CD14-positive monocyte (primary cell): ENCODE data around the gene SHB. TPM values are rescaled to one million over a fixed set of nuclear protein-coding genes. Genes with fewer than 3 reads are reported as not detected.

Experiments used
- DNase-seq, 3 donors: peaks; one replicate each; pipeline ENCODE4 v3.0.0-alpha.2; 2011 to 2022
- H2AFZ ChIP-seq: 2 replicates; pipeline ENCODE4 v1.6.0; 2012; ENCODE audit warnings: mild to moderate bottlenecking, low read depth, low read length, inconsistent platforms; ENCODE audit not compliant: insufficient read depth, poor library complexity, severe bottlenecking
- H3K27ac ChIP-seq, 2 donors: 1 replicate in 1 of 2; 2 replicates in 1 of 2; pipeline ENCODE4 v1.5.1; 2012 to 2013; ENCODE audit warnings: low read length in 2 of 2, control low read depth in 1 of 2, inconsistent platforms in 1 of 2, low read depth in 1 of 2, mild to moderate bottlenecking in 1 of 2
- H3K27me3 ChIP-seq, 2 donors: one replicate each; pipeline versions ENCODE4 v1.6.0 to v1.6.1; 2011 to 2013; ENCODE audit warnings: low read length in 2 of 2; ENCODE audit not compliant: control insufficient read depth in 2 of 2, insufficient read depth in 2 of 2
- H3K36me3 ChIP-seq, 2 donors: replicated peaks in 1 of 2; 1 replicate in 1 of 2; 2 replicates in 1 of 2; pipeline versions ENCODE4 v1.5.1 to v1.6.1; 2012 to 2013; ENCODE audit warnings: low read length in 2 of 2, control low read depth in 1 of 2, inconsistent platforms in 1 of 2, mild to moderate bottlenecking in 1 of 2; ENCODE audit not compliant: insufficient read depth in 2 of 2, control insufficient read depth in 1 of 2
- H3K4me1 ChIP-seq, 2 donors: 1 replicate in 1 of 2; 2 replicates in 1 of 2; pipeline versions ENCODE4 v1.5.1 to v1.6.1; 2012 to 2013; ENCODE audit warnings: low read length in 2 of 2, control low read depth in 1 of 2, inconsistent platforms in 1 of 2, mild to moderate bottlenecking in 1 of 2, moderate library complexity in 1 of 2; ENCODE audit not compliant: insufficient read depth in 2 of 2, control insufficient read depth in 1 of 2
- H3K4me2 ChIP-seq: replicated peaks from 2 replicates; pipeline ENCODE3; 2012; ENCODE audit warnings: low read length, moderate library complexity, mild to moderate bottlenecking; ENCODE audit not compliant: poor library complexity, severe bottlenecking; ENCODE audit errors: extremely low read depth
- H3K4me3 ChIP-seq, 3 experiments: fragments of 200-600 bp in 1 of 3; sonication (generic) in 1 of 3; replicated peaks in 1 of 3; 1 replicate in 2 of 3; 2 replicates in 1 of 3; pipeline ENCODE4 v1.5.1; 2011 to 2013; ENCODE audit warnings: low read length in 3 of 3, mild to moderate bottlenecking in 3 of 3, control low read depth in 2 of 3, low read depth in 2 of 3, inconsistent platforms in 1 of 3, moderate library complexity in 1 of 3
- H3K79me2 ChIP-seq: 2 replicates; pipeline ENCODE4 v1.6.0; 2012; ENCODE audit warnings: mild to moderate bottlenecking, control low read depth, inconsistent platforms, low read length, moderate library complexity; ENCODE audit not compliant: insufficient read depth
- H3K9ac ChIP-seq: 2 replicates; pipeline ENCODE4 v1.6.0; 2017; ENCODE audit warnings: low read length, mild to moderate bottlenecking; ENCODE audit not compliant: insufficient read depth, poor library complexity, severe bottlenecking
- H3K9me3 ChIP-seq, 2 donors: replicated peaks in 1 of 2; 1 replicate in 1 of 2; 2 replicates in 1 of 2; pipeline versions ENCODE4 v1.5.1 to v1.6.1; 2012 to 2013; ENCODE audit warnings: low read length in 2 of 2, control low read depth in 1 of 2; ENCODE audit not compliant: control insufficient read depth in 1 of 2, insufficient read depth in 1 of 2
- H4K20me1 ChIP-seq: 2 replicates; pipeline ENCODE4 v1.6.0; 2012; ENCODE audit warnings: mild to moderate bottlenecking, low read length, control low read depth, moderate library complexity; ENCODE audit not compliant: insufficient read depth
- H3K27ac Mint-ChIP-seq, 7 donors: one replicate each; pipeline ENCODE4 v1.8.0; 2020; ENCODE audit warnings: mild to moderate bottlenecking in 7 of 7, mixed read lengths in 7 of 7, moderate library complexity in 6 of 7, inconsistent platforms in 2 of 7
- H3K27me3 Mint-ChIP-seq, 3 donors: one replicate each; pipeline ENCODE4 v1.8.0; 2021 to 2022; ENCODE audit warnings: low read depth in 3 of 3, mild to moderate bottlenecking in 3 of 3, mixed read lengths in 3 of 3, moderate library complexity in 3 of 3, inconsistent platforms in 1 of 3
- H3K36me3 Mint-ChIP-seq, 2 donors: one replicate each; pipeline ENCODE4 v1.8.0; 2020; ENCODE audit warnings: mixed read lengths in 2 of 2, inconsistent platforms in 1 of 2, mild to moderate bottlenecking in 1 of 2
- H3K4me1 Mint-ChIP-seq: one replicate; pipeline ENCODE4 v1.8.0; 2020; ENCODE audit warnings: mild to moderate bottlenecking, mixed read lengths
- H3K4me3 Mint-ChIP-seq, 2 donors: one replicate each; pipeline ENCODE4 v1.8.0; 2020; ENCODE audit warnings: mild to moderate bottlenecking in 2 of 2, mixed read lengths in 2 of 2, moderate library complexity in 1 of 2
- H3K9me3 Mint-ChIP-seq, 7 donors: one replicate each; pipeline ENCODE4 v1.8.0; 2020 to 2022; ENCODE audit warnings: mixed read lengths in 7 of 7, mild to moderate bottlenecking in 6 of 7, moderate library complexity in 6 of 7, inconsistent platforms in 2 of 7
- WGBS: methylation state at CpG from one replicate; pipeline ENCODE4 v1.1.5; 2013; ENCODE audit warnings: missing lambda C conversion rate; ENCODE audit not compliant: insufficient coverage; 5-methylcytosine and 5-hydroxymethylcytosine counted together
- intact Hi-C, 2 donors: fragments of 100-400 bp; cut with micrococcal nuclease; formaldehyde crosslinking; loops; one replicate each; pipeline versions ENCODE4 v1.15.0 to v1.15.1; 2023
- polyA minus RNA-seq: library from RNA; depleted of rRNA, polyadenylated mRNA; stranded (reverse); fragments of >200 nt; gene quantifications from 2 replicates; pipeline ENCODE4 v1.2.3, GENCODE V29; 2012
- polyA plus RNA-seq, 3 donors: library from polyadenylated mRNA; depleted of rRNA in 1 of 3; unstranded in 2 of 3; stranded (reverse) in 1 of 3; fragments of 300-500 nt in 2 of 3; fragments of >200 nt in 1 of 3; fragmentation: Illumina TruSeq in 2 of 3; gene quantifications; 1 replicate in 2 of 3; 2 replicates in 1 of 3; pipeline ENCODE4 v1.2.3, GENCODE V29; 2012 to 2021
- total RNA-seq, 12 experiments: library from RNA in 1 of 12; stranded (reverse) in 1 of 12; fragments of 120-200 nt in 1 of 12; gene quantifications; one replicate each; pipeline ENCODE4 v1.2.4 and lab custom pipeline; 2013 to 2026; ENCODE audit warnings: mixed read lengths in 6 of 12, inconsistent platforms in 1 of 12
- TF ChIP-seq, protein P1 (sequence below): fragments of 200-600 bp; IDR thresholded peaks from one replicate; pipeline ENCODE4 v1.8.0; 2022; ENCODE audit warnings: antibody characterized with exemption, mild to moderate bottlenecking

The SHB gene, protein sequence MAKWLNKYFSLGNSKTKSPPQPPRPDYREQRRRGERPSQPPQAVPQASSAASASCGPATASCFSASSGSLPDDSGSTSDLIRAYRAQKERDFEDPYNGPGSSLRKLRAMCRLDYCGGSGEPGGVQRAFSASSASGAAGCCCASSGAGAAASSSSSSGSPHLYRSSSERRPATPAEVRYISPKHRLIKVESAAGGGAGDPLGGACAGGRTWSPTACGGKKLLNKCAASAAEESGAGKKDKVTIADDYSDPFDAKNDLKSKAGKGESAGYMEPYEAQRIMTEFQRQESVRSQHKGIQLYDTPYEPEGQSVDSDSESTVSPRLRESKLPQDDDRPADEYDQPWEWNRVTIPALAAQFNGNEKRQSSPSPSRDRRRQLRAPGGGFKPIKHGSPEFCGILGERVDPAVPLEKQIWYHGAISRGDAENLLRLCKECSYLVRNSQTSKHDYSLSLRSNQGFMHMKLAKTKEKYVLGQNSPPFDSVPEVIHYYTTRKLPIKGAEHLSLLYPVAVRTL
- 0.71 TPM for total RNA-seq (2013)
- 1 to 10 TPM in 1 of 3 donors, under 1 TPM in 2; 0.27 to 1.3 (median 0.31) TPM for polyA plus RNA-seq
- polyA minus RNA-seq: 4.0 and 5.4 TPM in 2 replicates
- 2.4 to 26.3 (median 10.0) reads per million in 11 experiments for total RNA-seq (lab: John Stamatoyannopoulos, UW)

DNA sequence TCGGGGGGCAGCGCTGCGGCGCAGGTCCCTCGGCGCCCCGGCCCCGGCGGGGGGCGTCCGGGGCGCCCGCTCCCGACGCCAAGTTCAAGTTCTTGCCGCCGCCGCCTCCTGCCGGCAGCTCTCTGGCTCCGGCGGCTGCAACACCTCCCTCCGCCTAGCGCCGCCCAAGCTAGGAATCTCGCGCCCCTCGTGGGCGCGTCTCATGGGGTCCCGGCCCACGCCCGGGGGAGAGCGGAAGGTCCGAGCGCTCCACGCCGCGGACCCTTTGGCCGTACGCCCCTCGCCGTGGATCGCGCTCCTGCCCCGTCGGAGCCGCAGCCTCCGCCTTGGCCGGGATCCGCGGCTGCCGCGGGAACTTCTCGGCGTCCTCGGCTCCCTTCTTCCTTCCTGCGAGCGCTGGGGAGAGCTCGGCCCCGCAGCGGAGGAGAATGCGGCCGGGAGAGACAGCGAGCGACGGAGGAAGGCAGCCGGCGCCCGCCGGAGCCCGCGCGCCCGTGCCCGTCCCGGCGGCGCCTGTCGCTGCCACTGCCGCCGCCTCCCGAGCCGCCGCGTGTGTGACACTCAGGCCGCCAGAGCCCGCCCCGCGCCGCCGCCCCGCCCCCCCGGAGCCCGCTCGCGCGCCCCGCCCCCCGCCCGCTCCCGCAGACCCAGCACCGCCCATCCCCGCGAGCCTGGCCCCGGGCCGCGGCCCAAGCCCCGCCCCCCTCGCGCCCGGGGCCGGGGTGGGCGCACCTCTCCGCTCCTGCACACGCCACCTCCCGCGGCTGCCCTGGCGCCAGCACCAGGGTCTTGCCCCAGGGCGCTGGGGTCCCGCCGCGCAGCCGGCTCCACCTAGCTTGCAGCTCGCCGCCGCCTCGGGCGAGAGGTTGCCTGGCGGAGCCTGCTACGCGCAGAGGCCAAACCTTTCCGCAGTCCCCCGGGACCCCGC is at the start of gene SHB:
Gene SHB, minus strand, starts transcription at position 527 of the 928 bp plus-strand sequence. CDS start 582 bp downstream, outside the sequence.
- TF ChIP-seq, protein P1, sequence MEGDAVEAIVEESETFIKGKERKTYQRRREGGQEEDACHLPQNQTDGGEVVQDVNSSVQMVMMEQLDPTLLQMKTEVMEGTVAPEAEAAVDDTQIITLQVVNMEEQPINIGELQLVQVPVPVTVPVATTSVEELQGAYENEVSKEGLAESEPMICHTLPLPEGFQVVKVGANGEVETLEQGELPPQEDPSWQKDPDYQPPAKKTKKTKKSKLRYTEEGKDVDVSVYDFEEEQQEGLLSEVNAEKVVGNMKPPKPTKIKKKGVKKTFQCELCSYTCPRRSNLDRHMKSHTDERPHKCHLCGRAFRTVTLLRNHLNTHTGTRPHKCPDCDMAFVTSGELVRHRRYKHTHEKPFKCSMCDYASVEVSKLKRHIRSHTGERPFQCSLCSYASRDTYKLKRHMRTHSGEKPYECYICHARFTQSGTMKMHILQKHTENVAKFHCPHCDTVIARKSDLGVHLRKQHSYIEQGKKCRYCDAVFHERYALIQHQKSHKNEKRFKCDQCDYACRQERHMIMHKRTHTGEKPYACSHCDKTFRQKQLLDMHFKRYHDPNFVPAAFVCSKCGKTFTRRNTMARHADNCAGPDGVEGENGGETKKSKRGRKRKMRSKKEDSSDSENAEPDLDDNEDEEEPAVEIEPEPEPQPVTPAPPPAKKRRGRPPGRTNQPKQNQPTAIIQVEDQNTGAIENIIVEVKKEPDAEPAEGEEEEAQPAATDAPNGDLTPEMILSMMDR: peak; percentile 38
- no peaks in the 10 kb centered on the region for H3K36me3 ChIP-seq
- H3K27me3 ChIP-seq: peaks cover 2 to 9% of the 10 kb centered on the region in 2 donors
- H3K79me2 ChIP-seq: no peaks in the 10 kb centered on the region
- H3K9ac ChIP-seq: peak within 1 kb of the TSS; percentile 76
- H3K4me2 ChIP-seq: peak within 1 kb of the TSS; percentile 84
- peaks cover 20 to 34% (median 27%) of the 10 kb centered on the region in 3 donors for H3K27me3 Mint-ChIP-seq
- peak within 1 kb of the TSS; percentile 94 to 98 for H3K4me3 Mint-ChIP-seq
- peaks cover 17% of the 10 kb centered on the region for H4K20me1 ChIP-seq
- H3K4me1 Mint-ChIP-seq: peaks cover 50% of the 10 kb centered on the region
- peaks cover 0 to 4% (median 2%) of the 10 kb centered on the region in 7 donors for H3K9me3 Mint-ChIP-seq
- H3K27ac Mint-ChIP-seq: peak within 1 kb of the TSS; percentile 16 to 88 (median 76)
- peak within 1 kb of the TSS; percentile 96 for H2AFZ ChIP-seq
- peak within 1 kb of the TSS; percentile 59 to 76 for H3K27ac ChIP-seq
- H3K36me3 Mint-ChIP-seq: peaks cover 0 to 6% of the 10 kb centered on the region in 2 donors
- peaks cover 22 to 33% of the 10 kb centered on the region in 2 donors for H3K4me1 ChIP-seq
- H3K4me3 ChIP-seq: peak within 1 kb of the TSS; percentile 79 to 91 (median 89)
- WGBS: under 1% methylated on average over 108 of the region's 134 CpGs
- no peaks in the 10 kb centered on the region for H3K9me3 ChIP-seq
- intact Hi-C loops: loop anchor here (5.0 to 10.0 kb wide), 6 partner anchors 54 to 157 kb away; no protein-coding TSS in a partner anchor
- peak; percentile 63 to 75 (median 66) for DNase-seq
